ENCODE measurements around the gene WNT5B.

WNT5B gene

DNA sequence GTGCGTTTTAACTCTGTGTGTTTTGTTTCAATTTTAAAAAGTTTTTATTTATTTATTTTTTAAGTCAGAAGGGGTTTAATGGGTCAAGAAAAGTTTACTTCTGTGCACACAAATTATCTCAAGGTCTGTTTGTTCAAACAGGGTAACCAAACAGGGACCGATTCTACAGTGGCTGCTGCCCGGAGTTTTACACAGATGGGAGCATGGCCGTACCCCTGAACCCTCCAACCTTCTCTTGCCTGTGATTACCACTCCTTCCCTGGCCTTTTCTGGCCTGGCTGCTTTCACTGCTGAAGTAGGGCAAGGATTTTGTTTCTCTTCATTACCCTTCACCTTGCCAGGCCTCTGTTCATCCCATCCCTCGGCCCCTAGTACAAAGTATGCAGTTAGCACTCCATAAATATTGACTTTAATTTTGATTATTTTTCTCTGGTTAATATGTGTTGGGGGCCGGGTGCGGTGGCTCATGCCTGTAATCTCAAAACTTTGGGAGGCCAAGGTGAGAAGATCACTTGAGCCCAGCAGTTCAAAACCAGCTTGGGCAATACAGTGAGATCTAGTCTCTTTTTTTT lies 18.9 kb upstream of the WNT5B start:
- Histone ChIP-seq H3K36me3 (no peaks in the 10 kb centered on the region), H3K27ac (no peak overlapping the region), H3K9me3 (ENCODE audit: severe bottlenecking) (no peaks in the 10 kb centered on the region), H3K4me3 (ENCODE audit: low read depth, low read length) (no peak overlapping the region), H3K27me3 (ENCODE audit: insufficient read depth, low read depth, severe bottlenecking) (no peaks in the 10 kb centered on the region)
- DNase-seq, result no peak
- TF ChIP-seq, protein P1, sequence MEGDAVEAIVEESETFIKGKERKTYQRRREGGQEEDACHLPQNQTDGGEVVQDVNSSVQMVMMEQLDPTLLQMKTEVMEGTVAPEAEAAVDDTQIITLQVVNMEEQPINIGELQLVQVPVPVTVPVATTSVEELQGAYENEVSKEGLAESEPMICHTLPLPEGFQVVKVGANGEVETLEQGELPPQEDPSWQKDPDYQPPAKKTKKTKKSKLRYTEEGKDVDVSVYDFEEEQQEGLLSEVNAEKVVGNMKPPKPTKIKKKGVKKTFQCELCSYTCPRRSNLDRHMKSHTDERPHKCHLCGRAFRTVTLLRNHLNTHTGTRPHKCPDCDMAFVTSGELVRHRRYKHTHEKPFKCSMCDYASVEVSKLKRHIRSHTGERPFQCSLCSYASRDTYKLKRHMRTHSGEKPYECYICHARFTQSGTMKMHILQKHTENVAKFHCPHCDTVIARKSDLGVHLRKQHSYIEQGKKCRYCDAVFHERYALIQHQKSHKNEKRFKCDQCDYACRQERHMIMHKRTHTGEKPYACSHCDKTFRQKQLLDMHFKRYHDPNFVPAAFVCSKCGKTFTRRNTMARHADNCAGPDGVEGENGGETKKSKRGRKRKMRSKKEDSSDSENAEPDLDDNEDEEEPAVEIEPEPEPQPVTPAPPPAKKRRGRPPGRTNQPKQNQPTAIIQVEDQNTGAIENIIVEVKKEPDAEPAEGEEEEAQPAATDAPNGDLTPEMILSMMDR (IDR thresholded peaks at IDR 0.05; ENCODE audit: low read depth, low read length), result no peak

DNA sequence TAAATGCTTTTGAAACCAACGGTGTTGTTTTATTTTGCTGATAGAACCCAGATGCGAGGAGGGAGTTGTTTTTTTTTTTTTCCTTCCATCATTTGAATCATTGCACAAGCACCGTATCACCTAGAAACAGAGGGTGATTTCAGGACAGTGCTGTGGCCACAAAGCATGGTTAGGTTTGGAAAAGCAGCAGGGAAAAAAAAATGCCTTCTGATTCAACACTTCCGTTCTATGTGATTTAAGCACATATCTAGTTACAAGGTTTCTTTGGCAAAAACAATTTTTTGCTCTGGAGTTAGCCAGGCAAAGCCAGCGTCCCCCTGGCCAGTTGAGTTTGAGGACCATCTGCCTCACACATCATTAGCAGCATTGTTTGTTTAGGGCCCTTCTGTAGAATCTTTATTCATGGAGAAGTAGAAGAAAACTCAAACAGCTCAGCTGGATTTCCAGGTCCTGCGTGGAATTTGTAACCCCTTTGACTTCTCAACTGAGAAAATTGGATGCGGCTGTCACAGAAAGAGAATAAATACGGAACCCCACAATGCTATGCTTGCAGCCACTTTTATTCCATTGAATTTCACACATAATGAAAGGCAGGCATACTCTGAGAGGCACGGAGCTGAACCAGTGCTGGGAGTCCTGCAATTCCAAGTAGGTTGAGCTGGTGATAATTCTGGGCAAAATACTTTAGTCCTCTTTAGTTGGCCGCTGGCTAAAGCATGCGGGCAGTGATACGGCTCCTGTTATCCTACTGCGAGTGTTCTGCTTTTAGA lies 17.0 kb upstream of the WNT5B start:
- no peak overlapping the region for H3K27ac ChIP-seq
- H3K36me3 ChIP-seq, result no peaks in the 10 kb centered on the region
- H3K27me3 ChIP-seq (ENCODE audit: insufficient read depth, low read depth, severe bottlenecking), result no peaks in the 10 kb centered on the region
- H3K4me3 ChIP-seq (ENCODE audit: low read depth, low read length), result no peak overlapping the region
- no peak for DNase-seq
- TF ChIP-seq, protein P1 (IDR thresholded peaks at IDR 0.05; ENCODE audit: low read depth, low read length), result no peak
- no peaks in the 10 kb centered on the region for H3K9me3 ChIP-seq (ENCODE audit: severe bottlenecking)

DNA sequence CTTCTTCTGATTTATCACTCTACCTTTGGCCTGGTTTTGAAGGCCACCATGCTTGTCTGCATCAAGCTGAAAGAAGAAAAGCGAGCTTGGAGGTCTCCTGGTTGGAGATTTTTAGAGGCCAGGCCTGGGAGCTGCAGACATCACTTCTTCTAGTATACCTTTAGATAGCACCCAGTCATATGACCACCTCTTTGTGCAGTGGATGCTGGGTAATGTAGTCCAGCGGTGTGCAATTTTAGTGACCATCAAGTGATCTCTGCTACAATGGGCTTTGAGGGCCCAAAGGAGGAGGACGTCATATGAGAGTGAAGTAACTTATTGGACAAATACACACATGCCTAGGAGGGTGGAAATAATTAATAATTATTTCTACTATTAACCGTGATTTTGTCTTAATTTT lies 15.2 kb upstream of the WNT5B start:
- Histone ChIP-seq H3K4me3 (ENCODE audit: low read depth, low read length) (no peak overlapping the region), H3K27ac (no peak overlapping the region), H3K27me3 (ENCODE audit: insufficient read depth, low read depth, severe bottlenecking) (no peaks in the 10 kb centered on the region), H3K36me3 (no peaks in the 10 kb centered on the region), H3K9me3 (ENCODE audit: severe bottlenecking) (no peaks in the 10 kb centered on the region)
- TF ChIP-seq, protein P1 (IDR thresholded peaks at IDR 0.05; ENCODE audit: low read depth, low read length), result no peak
- DNase-seq, result no peak

DNA sequence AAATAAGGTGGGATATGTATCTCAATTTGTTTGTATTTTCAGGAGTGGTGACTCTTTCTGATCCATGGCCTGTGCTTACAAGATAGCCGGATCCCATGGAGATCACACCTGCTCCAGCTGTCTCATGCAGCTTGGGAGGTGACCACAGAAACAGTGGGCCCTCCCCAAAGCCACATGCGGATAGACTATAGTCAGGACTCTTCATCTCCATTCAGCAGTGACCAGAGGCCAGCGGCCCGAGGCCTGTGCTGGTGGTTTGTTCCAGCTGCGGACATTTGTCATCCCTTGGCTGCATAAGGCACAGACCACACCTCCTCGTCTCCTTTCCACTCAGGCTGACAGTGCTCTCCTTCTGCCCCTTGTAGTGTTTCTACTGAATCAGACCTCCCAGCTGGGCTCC lies 14.7 kb upstream of the WNT5B start:
- Histone ChIP-seq H3K27me3 (ENCODE audit: insufficient read depth, low read depth, severe bottlenecking) (no peaks in the 10 kb centered on the region), H3K9me3 (ENCODE audit: severe bottlenecking) (no peaks in the 10 kb centered on the region), H3K36me3 (no peaks in the 10 kb centered on the region), H3K27ac (no peak overlapping the region), H3K4me3 (ENCODE audit: low read depth, low read length) (no peak overlapping the region)
- TF ChIP-seq, protein P1 (IDR thresholded peaks at IDR 0.05; ENCODE audit: low read depth, low read length), result no peak
- no peak for DNase-seq

DNA sequence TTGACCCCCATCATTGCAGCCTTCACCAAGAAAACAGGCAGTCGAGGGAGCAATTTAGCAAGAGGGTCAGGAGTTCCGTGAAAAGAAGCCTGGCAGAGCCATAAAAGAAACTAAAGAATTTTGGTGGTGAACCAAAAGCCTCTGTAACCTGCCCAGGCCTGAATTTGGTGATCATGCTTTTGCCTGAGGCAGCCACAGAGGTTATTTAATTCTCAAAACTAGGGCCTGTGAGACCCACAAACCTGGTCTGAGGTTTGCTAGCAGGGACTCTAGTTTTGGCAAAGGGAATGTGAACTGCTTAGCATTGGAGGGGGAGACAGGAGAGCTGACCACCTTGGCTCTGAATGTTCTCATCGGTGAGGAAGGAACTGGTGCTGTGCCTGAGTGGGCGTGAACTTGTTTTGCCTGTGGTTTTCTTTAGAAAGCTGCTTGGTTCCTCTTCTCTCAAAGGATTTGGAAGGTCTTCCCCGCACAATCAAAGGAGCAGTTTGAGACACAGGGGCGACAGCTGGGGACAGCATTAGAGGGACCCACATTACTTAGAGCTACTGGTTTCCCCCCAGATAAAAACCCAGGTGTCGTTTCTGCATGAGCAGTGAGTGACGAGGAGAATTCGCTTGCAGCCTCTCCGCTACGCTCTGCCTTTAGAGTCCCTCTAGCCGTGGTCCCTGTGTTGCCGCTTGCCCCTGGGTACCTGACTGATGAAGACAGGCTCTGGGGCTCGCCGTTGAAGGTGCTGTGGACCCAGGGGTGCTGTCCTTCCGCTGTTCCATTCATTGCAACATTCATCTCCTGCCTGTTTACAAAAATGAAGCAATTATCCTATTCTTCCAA lies 12.6 kb upstream of the WNT5B start:
- no peak overlapping the region for H3K4me3 ChIP-seq (ENCODE audit: low read depth, low read length)

More for the DNA sequence above, 12.6 kb upstream of the WNT5B start:
- Histone ChIP-seq H3K27ac (no peak overlapping the region), H3K27me3 (ENCODE audit: insufficient read depth, low read depth, severe bottlenecking) (no peaks in the 10 kb centered on the region), H3K9me3 (ENCODE audit: severe bottlenecking) (no peaks in the 10 kb centered on the region), H3K36me3 (no peaks in the 10 kb centered on the region)
- no peak for DNase-seq
- TF ChIP-seq, protein P1 (IDR thresholded peaks at IDR 0.05; ENCODE audit: low read depth, low read length), result no peak

Data from WERI-Rb-1 (cell line).